OCI-LY3 (cell line): ENCODE data around the gene GADD45GIP1.

ENCODE experiments used
- H2AFZ ChIP-seq: fragments of 200-600, 300-600 bp; shearing (Covaris generic); 2 replicates; pipeline ENCODE4 v1.6.0; 2014; ENCODE audit warnings: antibody characterized with exemption, low read depth, low read length
- H3K27ac ChIP-seq: fragments of 200-600, 300-600 bp; sonication (generic); 2 replicates; pipeline ENCODE4 v1.5.1; 2014; ENCODE audit warnings: mild to moderate bottlenecking, low read length, moderate library complexity, mixed read lengths
- H3K27me3 ChIP-seq: fragments of 200-600, 300-600 bp; sonication (generic); 2 replicates; pipeline ENCODE4 v1.6.1; 2014; ENCODE audit warnings: low read depth, low read length, mixed read lengths
- H3K36me3 ChIP-seq: fragments of 200-600, 300-600 bp; sonication (generic); replicated peaks from 2 replicates; pipeline ENCODE3; 2014; ENCODE audit warnings: low read depth, low read length, mixed read lengths
- H3K4me1 ChIP-seq: fragments of 300-600, 200-600 bp; sonication (generic); 2 replicates; pipeline ENCODE4 v1.6.1; 2014; ENCODE audit warnings: low read length, mixed read lengths
- H3K4me2 ChIP-seq: fragments of 200-600, 300-600 bp; sonication (generic); 2 replicates; pipeline ENCODE4 v1.6.1; 2014; ENCODE audit warnings: low read length, mixed read lengths
- H3K4me3 ChIP-seq: fragments of 300-600, 200-600 bp; sonication (generic); 2 replicates; pipeline ENCODE4 v1.5.1; 2014; ENCODE audit warnings: antibody characterized with exemption, mild to moderate bottlenecking, low read length, moderate library complexity
- H3K79me2 ChIP-seq: fragments of 300-600, 200-600 bp; shearing (Covaris generic); 2 replicates; pipeline ENCODE4 v1.6.1; 2014; ENCODE audit warnings: mild to moderate bottlenecking, low read length, mixed read lengths
- H3K9ac ChIP-seq: fragments of 300-600, 200-600 bp; shearing (Covaris generic); 2 replicates; pipeline ENCODE4 v1.6.0; 2014; ENCODE audit warnings: mild to moderate bottlenecking, low read length, moderate library complexity
- H3K9me3 ChIP-seq: fragments of 200-600, 300-600 bp; shearing (Covaris generic); 2 replicates; pipeline ENCODE4 v1.6.1; 2014; ENCODE audit warnings: low read length, mixed read lengths; ENCODE audit not compliant: insufficient read depth
- H4K20me1 ChIP-seq: fragments of 200-600, 300-600 bp; sonication (generic); 2 replicates; pipeline ENCODE4 v1.6.1; 2016; ENCODE audit warnings: low read length, mixed read lengths; ENCODE audit not compliant: insufficient read depth
- EZH2phosphoT487 ChIP-seq: fragments of 200-600 bp; shearing (Covaris generic); IDR thresholded peaks from 2 replicates; pipeline ENCODE4 v1.6.1; 2018; ENCODE audit warnings: antibody characterized with exemption, mixed run types, low read depth
- TF ChIP-seq, protein P1 (sequence below): fragments of 200-600, 300-600 bp; sonication (generic); IDR thresholded peaks from 2 replicates; pipeline ENCODE4 v1.5.1; 2014; ENCODE audit warnings: antibody characterized with exemption, low read length, low read depth

The GADD45GIP1 gene

GRCh38 chr19:12913851-12914690, 43.0 kb downstream of the GADD45GIP1 start:
- no peaks in the 10 kb centered on the region for H3K27me3 ChIP-seq
- H3K27ac ChIP-seq: no peak overlapping the region
- no peaks in the 10 kb centered on the region for H3K9me3 ChIP-seq
- TF ChIP-seq EZH2phosphoT487: no peak
- TF ChIP-seq, protein P1, sequence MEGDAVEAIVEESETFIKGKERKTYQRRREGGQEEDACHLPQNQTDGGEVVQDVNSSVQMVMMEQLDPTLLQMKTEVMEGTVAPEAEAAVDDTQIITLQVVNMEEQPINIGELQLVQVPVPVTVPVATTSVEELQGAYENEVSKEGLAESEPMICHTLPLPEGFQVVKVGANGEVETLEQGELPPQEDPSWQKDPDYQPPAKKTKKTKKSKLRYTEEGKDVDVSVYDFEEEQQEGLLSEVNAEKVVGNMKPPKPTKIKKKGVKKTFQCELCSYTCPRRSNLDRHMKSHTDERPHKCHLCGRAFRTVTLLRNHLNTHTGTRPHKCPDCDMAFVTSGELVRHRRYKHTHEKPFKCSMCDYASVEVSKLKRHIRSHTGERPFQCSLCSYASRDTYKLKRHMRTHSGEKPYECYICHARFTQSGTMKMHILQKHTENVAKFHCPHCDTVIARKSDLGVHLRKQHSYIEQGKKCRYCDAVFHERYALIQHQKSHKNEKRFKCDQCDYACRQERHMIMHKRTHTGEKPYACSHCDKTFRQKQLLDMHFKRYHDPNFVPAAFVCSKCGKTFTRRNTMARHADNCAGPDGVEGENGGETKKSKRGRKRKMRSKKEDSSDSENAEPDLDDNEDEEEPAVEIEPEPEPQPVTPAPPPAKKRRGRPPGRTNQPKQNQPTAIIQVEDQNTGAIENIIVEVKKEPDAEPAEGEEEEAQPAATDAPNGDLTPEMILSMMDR: no peak
- no peak overlapping the region for H3K9ac ChIP-seq
- no peaks in the 10 kb centered on the region for H3K36me3 ChIP-seq
- no peaks in the 10 kb centered on the region for H3K79me2 ChIP-seq
- H3K4me1 ChIP-seq: peaks cover 12% of the 10 kb centered on the region
- H2AFZ ChIP-seq: no peak overlapping the region
- H3K4me3 ChIP-seq: no peak overlapping the region
- no peak overlapping the region for H3K4me2 ChIP-seq
- H4K20me1 ChIP-seq: no peaks in the 10 kb centered on the region

- Histone ChIP-seq H3K27ac (no peak overlapping the region), H3K4me2 (no peak overlapping the region)
These were observed 43.9 kb downstream of the GADD45GIP1 start for GRCh38 chr19:12913011-12913561.

GRCh38 chr19:12912571-12912970, 44.5 kb downstream of the GADD45GIP1 start:
- Histone ChIP-seq H3K27ac (no peak overlapping the region), H3K4me2 (no peak overlapping the region), H3K9me3 (no peaks in the 10 kb centered on the region), H3K9ac (no peak overlapping the region), H3K36me3 (no peaks in the 10 kb centered on the region), H4K20me1 (no peaks in the 10 kb centered on the region), H3K4me3 (no peak overlapping the region), H2AFZ (no peak overlapping the region), H3K79me2 (no peaks in the 10 kb centered on the region), H3K27me3 (no peaks in the 10 kb centered on the region), H3K4me1 (peaks cover 5% of the 10 kb centered on the region; the same call in 1 of the 2 replicates)
- TF ChIP-seq, protein P1: no peak
- TF ChIP-seq EZH2phosphoT487: no peak

More at GRCh38 chr19:12913011-12913561, 43.9 kb downstream of the GADD45GIP1 start:
- H4K20me1 ChIP-seq: no peaks in the 10 kb centered on the region
- no peaks in the 10 kb centered on the region for H3K79me2 ChIP-seq
- no peak overlapping the region for H3K4me3 ChIP-seq
- TF ChIP-seq EZH2phosphoT487: no peak
- TF ChIP-seq, protein P1: no peak
- no peaks in the 10 kb centered on the region for H3K9me3 ChIP-seq
- peaks cover 5% of the 10 kb centered on the region; the same call in 1 of the 2 replicates for H3K4me1 ChIP-seq
- H3K9ac ChIP-seq: no peak overlapping the region
- H3K36me3 ChIP-seq: no peaks in the 10 kb centered on the region
- no peaks in the 10 kb centered on the region for H3K27me3 ChIP-seq
- H2AFZ ChIP-seq: no peak overlapping the region

DNA sequence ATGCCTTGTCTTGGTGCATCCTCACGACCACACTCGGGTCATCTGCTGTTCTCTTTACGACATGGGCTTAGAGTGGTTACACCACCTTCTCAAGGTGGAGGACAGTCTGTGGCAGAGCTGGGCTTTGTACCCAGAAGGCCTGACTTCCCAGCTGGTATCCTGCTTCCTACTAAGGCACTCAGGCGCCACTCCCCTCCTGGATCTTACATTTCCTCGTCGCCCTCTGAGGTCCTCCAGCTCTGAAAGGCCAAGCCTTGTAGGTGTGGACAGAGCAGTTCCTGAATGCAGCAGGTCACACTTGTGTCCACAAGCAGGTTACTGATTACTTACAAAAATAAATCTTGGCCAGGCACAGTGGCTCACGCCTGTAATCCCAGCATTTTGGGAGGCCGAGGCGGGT, 49.9 kb downstream of the GADD45GIP1 start:
- Histone ChIP-seq H3K4me1 (no peaks in the 10 kb centered on the region), H3K79me2 (no peaks in the 10 kb centered on the region), H3K27me3 (no peaks in the 10 kb centered on the region), H3K4me3 (no peak overlapping the region), H2AFZ (no peak overlapping the region), H3K36me3 (peaks cover 10% of the 10 kb centered on the region), H3K9me3 (no peaks in the 10 kb centered on the region), H3K4me2 (no peak overlapping the region), H3K27ac (no peak overlapping the region), H3K9ac (no peak overlapping the region), H4K20me1 (no peaks in the 10 kb centered on the region)
- no peak for TF ChIP-seq EZH2phosphoT487
- TF ChIP-seq, protein P1: no peak
